Measurements from ENCODE around the gene ARSK.
A peak's percentile ranks its signal among the peaks of the same experiment; 100 is the strongest.

ARSK gene

GRCh38 chr5:95554647-95555548 is at the start of gene ARSK, which contains the start of gene SKIC3:
ARSK (plus strand) TSS chr5:95555101; CDS start chr5:95555279, 178 bp downstream.
SKIC3 (minus strand) TSS chr5:95554977; CDS start chr5:95547150, 7,827 bp downstream.
- peak; percentile 98 for DNase-seq (ENCODE audit: low spot score)

DNA sequence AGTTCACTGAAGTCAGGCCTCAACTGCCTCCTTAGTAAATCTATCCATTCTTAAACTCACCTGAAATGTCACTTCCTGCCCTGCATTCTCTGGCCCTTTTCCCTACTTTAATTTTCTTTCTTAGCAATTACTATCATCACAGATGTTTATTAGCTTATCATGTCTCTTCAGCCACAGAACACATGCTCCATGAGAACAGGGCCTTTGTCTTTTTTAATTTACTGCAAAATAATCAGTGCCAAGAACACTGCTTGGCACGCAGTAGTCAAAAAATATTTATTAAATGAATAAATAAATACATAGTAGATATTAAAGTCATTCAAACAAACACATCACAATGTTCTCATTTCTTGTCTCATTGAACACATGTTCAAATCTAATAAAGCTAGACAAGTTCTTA is 46.4 kb upstream of the ARSK start:
- DNase-seq (ENCODE audit: low spot score), result no peak

GRCh38 chr5:95511606-95512005 is 43.3 kb upstream of the ARSK start:
- no peak for DNase-seq (ENCODE audit: low spot score)

GRCh38 chr5:95518417-95518816 is 36.5 kb upstream of the ARSK start:
- DNase-seq (ENCODE audit: low spot score), result no peak

DNA sequence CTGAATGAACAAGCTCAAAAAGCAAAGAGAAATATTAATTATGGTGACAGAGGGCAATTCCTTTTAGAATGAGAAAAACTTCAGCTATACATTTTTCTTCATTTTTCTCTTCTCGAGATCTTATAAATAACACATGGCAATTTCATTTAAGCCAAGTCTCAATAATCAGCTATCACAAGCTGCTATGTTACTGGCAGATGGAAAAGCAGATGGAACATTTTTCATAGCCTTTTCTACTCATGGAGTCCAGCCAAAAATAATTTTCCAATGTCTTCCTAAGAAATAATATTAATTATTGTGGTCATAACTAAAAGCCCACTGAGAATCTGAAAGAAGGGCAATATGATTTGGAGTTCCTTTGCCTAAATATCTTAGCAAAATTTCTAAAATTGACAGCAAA is 35.8 kb upstream of the ARSK start:
- no peak for DNase-seq (ENCODE audit: low spot score)

GRCh38 chr5:95519681-95520080 is 35.2 kb upstream of the ARSK start:
- DNase-seq (ENCODE audit: low spot score), result no peak

DNA sequence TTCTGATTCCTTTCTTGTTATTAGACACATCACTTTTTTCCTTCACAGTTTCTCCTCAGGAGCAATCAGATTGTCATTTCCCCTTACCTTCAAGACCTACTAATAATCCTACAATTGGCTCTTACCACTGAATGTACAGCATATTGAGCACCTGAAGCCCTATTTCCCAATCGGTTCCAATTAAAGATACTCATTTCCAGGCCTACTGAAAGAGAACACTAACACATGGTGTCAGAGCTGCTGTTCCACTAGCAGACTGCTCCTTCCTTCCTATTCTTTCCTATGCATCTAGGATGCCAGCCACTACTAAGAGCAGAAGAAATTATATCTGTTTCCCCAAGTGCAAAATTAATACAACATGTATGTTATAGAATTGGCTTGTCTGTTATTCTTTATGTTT is 34.7 kb upstream of the ARSK start:
- no peak for DNase-seq (ENCODE audit: low spot score)

GRCh38 chr5:95524423-95524822 is 30.5 kb upstream of the ARSK start:
- DNase-seq (ENCODE audit: low spot score), result no peak

GRCh38 chr5:95526871-95527270 is 28.0 kb upstream of the ARSK start:
- no peak for DNase-seq (ENCODE audit: low spot score)

DNA sequence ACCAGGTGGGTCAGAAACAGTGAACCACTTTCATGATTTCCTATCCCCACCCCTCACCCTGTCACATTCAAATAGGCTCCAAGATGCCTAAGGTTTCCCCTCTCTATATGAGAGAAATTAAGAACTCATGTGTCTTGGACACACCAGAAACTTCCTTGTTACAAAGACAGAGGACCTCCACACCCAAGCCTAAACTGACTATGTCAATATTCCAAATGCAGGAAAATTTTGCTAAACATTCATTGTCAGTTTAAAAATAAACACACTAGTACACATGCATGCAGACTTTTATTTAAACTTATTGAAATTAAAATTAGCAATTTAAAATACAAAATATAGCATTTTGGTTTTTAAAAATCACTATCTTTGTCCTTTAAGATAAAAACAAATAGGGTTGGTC is 26.3 kb upstream of the ARSK start:
- DNase-seq (ENCODE audit: low spot score), result no peak

GRCh38 chr5:95530416-95530815 is 24.5 kb upstream of the ARSK start:
- DNase-seq (ENCODE audit: low spot score), result no peak

DNA sequence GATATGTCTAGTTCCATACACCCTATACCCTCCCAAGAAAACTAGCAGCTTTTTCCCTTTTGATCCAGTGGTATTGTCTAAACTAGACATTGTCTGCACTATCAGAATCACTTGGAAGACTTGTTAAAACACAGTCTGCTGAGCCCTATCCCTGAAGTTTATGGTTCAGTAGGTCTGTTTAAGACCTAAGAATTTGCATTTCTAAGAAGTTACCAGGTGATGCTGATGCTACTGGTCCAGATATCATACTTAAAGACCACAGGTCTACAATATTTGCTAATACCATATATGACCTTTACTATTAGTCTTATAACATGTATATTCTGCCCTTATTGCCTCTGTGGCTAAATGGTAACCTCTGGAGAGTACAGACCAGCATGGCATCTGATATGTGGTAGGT is 23.4 kb upstream of the ARSK start:
- DNase-seq (ENCODE audit: low spot score), result no peak

DNA sequence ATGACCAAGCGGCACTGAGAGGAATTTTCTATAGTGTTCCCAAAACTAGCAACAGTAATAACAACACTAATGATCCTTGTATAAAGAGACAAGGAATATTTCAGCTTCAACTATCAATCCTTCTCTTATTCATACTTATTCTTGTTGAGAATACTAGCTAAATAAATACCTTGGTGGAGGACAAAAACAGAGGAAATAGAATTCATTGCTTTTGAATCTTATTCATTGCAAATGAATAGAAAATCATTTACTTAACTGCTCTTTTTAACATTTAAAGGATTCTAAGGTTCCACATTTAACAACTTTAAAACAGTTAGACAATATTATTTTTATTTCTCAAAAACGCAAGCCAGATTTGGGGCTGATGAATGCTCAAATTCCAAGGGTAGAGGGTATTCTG is 22.5 kb upstream of the ARSK start:
- DNase-seq (ENCODE audit: low spot score), result no peak

DNA sequence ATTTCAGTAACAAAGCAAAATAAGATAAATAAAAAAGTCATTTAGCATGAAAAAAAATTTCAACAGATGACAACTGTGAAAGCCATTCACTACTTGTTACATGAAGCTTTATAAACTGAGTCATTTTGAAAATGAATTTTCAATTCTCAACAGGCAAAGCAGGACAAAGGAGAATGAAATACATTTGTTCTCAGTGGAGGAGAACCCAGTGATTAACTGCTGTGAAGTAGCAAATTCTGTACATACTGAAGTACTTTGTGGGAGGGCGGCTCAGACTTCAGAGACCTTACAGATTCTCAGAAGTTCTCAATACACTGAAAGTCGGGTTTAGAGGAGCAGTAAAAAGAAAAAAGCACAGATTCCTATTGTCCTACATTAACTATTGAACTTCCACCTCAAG is 21.8 kb upstream of the ARSK start:
- DNase-seq (ENCODE audit: low spot score), result no peak

GRCh38 chr5:95533761-95534160 is 21.1 kb upstream of the ARSK start:
- no peak for DNase-seq (ENCODE audit: low spot score)

GRCh38 chr5:95537501-95537900 is 17.4 kb upstream of the ARSK start:
- DNase-seq (ENCODE audit: low spot score), result no peak

DNA sequence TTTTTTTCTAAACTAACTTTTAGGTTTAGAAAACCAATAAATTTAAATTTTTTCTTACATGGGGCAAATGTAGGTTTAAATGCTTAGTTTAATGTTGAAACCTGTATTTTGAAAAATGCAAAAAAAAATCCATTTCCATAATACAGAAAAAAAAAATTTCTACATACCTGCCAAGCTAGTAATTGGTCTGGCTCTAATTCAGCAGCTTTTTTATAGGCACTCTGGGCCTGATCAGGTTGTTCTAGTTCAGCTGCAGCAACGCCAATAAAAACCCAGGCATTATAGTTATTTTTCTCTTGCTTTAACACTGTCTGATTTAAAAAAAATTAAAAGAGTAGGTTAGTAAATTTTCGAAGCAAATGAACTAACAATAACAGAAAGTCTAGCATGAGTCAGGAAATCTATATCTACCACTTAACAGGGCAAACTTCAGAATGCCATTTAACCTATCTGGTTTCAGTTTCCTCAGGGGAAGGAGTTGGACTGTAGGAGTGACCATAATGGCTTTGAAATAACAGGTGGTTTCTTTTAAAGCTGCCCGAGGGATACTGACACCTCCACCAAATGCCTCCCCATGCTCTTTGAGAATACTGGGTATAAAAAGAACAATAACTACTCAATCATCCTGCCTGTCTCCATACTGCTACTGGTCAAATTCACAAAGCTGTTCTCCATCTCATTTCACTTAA is 11.7 kb upstream of the ARSK start:
- DNase-seq (ENCODE audit: low spot score), result no peak

- no peak for DNase-seq (ENCODE audit: low spot score)
These were observed 5.9 kb upstream of the ARSK start for GRCh38 chr5:95549030-95549429.

GRCh38 chr5:95554331-95554646 is 612 bp upstream of the ARSK start:
- no peak for DNase-seq (ENCODE audit: low spot score)

- peak; percentile 14 for DNase-seq (ENCODE audit: low spot score)
These were observed 652 bp downstream of the ARSK start for GRCh38 chr5:95555553-95555952.

GRCh38 chr5:95557841-95558240 is 2.9 kb downstream of the ARSK start:
- DNase-seq (ENCODE audit: low spot score), result no peak

- DNase-seq (ENCODE audit: low spot score), result no peak
These were observed 7.4 kb downstream of the ARSK start for GRCh38 chr5:95562282-95562681.

- no peak for DNase-seq (ENCODE audit: low spot score)
These were observed 8.5 kb downstream of the ARSK start for GRCh38 chr5:95563367-95563766.

- no peak for DNase-seq (ENCODE audit: low spot score)
These were observed 9.5 kb downstream of the ARSK start for GRCh38 chr5:95564450-95564849.
